Stimulated activated CD8-positive, alpha-beta memory T cell treated with anti-CD3 and anti-CD28 coated beads, Interleukin-7, amount 100 ng/mL, for 24 hours (primary cell): ENCODE data around the gene LGALS9C.
"Not testable (repeated sequence)": the region's sequence is repeated elsewhere in the genome, so short reads cannot be mapped to it uniquely, and the experiment has no call there.

Source experiments
- DNase-seq: peaks from one replicate; pipeline ENCODE4 v3.0.0-alpha.2; 2020; ENCODE audit warnings: low read depth

The LGALS9C gene

DNA sequence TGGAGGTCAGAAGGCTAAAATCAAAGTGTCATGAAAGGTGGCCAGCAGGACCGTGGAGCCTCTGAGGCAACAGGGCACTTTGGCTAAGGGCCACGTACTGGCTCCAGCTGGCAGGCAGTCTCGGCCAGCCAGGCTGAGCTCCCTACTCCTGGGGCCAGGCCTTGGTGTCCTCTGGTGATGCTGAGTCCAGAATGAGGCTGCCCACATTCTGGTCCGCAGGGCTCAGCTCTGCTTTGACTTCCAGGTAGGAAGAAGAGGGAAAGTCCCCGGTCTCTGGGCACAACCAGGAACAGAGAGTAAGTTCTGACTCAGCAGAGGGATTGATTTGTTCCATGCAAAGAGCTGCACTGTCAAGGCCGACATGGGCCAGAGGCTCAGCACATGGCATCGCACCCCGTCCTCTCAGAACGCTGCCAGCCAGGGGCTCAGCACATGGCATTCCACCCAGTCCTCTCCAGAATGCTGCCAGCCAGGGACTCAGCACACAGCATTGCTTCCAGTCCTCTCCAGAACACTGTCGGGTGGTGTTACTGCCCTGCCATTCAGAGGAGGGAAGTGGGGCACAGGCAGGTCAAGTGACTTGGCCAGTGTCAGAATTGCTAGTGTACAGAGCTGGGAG, 2.5 kb downstream of the LGALS9C start:
- DNase-seq, result not testable (repeated sequence)

DNA sequence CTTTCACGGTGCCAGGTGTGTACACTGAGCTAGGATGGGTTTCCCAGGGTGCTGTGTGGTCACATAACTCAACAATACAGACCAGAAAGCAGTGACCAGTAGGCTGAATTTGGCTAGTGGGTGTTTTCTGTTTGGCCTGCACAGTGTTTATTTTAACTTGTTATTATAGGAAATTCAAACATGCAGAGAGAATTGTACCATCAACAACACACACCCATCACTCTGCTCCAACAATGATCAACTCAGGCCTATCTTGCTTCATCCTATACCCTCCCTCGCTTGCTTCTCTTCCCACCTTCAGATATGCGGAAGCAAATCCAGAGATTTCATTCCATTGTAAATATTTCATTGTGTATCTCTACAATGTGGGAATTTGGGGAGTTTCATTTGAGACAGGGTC, 5.2 kb downstream of the LGALS9C start:
- not testable (repeated sequence) for DNase-seq

GRCh38 chr17:18485936-18486464, 9.4 kb downstream of the LGALS9C start:
- not testable (repeated sequence) for DNase-seq

GRCh38 chr17:18487633-18488032, 11.0 kb downstream of the LGALS9C start:
- not testable (repeated sequence) for DNase-seq

DNA sequence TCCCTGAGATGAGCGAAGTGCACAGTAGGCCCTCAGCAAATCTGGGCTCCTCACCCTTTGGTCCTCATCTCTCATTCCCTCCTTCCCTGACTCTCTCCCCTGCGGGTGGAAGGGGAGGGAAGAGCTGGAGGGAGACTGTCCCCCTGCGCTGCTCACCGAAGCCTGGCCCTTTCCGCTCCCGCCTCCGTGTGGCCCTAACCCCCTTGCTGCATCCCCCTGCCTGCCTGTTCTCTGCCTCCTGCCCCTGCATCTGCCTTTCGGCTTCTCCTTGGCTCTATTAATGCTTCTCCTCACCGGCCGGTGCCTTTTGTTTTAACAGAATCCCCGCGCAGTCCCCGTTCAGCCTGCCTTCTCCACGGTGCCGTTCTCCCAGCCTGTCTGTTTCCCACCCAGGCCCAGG, 12.0 kb downstream of the LGALS9C start:
- DNase-seq, result not testable (repeated sequence)

DNA sequence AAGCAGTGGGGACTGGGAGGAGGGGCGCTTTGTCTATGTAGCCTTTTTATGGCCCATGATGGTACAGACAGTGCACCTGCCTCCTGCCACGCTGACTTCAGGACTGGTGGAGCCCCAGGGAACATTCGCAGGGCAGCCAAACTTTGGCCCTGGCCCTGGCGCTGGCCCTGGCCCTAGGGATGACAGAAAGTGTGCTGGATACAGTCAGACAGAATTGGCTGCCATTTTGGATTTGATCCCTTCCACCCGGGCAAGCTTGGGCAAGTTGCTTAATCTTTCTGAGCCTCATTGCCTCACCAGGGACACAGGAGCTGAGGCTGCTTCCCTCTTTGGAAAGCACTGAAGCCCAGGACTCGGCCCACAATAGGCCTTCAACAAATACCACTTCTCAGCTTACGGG, 13.4 kb downstream of the LGALS9C start:
- not testable (repeated sequence) for DNase-seq

DNA sequence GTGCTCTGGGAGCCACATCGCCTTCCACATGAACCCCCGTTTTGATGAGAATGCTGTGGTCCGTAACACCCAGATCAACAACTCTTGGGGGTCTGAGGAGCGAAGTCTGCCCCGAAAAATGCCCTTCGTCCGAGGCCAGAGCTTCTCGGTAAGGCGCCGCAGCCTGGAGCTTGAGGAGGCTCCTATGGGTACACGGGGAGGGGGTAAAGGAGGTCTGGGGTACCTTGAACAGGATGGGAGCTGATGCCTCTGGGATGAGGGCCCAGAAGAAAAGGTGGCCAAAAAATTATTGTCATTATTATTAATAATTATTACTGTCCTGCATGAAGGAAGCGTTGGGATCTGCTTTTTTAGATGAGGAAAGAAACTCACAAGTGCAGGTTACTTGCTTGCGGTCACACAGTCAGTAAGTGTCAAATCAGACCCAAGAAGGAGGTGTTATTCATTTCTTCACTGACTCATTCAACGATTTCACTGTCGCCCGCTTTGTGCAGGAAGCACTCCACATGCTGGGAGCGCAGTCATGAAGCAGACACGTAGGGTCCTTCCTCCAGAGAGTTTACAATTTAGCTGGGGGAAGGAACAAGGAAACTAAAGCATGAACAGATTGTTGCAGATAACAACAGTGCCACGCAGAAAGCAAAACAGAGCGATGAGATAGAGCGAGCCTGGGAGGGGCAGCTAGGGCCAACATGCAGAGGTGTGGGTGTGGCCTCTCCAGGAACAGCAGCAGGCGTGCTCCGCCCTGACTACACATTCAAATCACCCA, 16.3 kb downstream of the LGALS9C start:
- not testable (repeated sequence) for DNase-seq

GRCh38 chr17:18494250-18494768, 17.7 kb downstream of the LGALS9C start:
- DNase-seq, result not testable (repeated sequence)

DNA sequence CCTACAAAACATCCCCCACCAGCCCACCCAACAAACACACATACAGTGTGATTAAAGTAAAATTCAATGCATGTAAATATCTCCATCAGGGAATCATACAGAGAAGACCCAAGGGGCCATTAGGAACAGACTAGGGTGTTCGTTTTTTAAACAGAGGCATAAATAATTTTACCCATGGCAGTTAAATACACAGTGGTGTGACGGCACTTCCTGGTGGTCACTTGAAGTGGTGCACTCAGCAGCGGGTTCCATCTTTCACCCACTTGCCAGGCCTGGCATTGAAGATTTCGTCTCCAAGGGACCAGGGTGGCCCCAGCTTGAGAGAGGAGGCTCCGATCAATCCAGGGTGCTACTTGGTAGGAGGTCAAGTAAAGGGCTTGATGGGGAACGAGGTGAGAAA, 20.5 kb downstream of the LGALS9C start:
- DNase-seq, result not testable (repeated sequence)

GRCh38 chr17:18499100-18499499, 22.5 kb downstream of the LGALS9C start:
- DNase-seq, result not testable (repeated sequence)

DNA sequence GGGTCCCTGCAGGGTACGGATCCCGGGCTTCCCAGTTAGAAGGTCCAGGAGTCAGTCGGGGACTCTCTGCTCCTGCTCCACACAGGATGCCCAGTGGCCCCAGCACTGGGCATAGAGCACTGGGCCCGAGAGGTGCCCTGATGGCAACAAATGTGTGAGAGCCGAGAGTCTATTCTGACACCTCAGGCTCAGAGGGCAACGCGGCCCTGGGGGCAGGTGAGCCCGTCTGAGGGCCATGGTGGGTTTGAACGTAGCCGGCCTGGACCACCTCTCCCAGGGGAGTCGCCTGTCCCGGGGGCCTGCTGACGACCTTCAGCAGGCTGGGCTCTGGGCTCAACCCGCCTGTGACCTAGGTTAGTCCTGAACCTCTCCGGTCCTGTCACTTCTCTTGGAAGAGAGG, 23.2 kb downstream of the LGALS9C start:
- not testable (repeated sequence) for DNase-seq

- DNase-seq, result not testable (repeated sequence)
These were observed 23.7 kb downstream of the LGALS9C start for GRCh38 chr17:18500281-18500680.

DNA sequence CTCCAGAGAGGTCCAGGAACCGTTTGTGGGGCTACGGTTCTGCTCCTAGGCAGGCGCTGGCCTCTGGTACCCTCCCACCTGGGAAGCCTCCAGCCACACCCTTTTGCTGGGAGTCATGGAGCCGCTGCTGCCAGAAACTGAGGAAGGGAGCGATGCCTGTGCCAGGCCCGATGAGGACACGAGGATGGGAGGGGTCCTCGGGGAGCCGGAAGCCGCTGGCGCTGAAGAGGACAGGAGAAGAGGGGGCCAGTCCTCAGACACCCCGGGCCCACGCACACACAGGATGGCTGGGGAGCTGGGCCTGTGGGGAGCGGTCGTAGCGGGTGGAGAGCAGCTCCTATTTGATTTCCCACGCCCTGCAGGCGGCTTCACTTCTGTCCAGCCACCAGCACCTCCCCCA, 24.2 kb downstream of the LGALS9C start:
- not testable (repeated sequence) for DNase-seq

- DNase-seq, result not testable (repeated sequence)
These were observed 26.6 kb downstream of the LGALS9C start for GRCh38 chr17:18503221-18503620.

- DNase-seq, result not testable (repeated sequence)
These were observed 31.1 kb downstream of the LGALS9C start for GRCh38 chr17:18507729-18508128.

- not testable (repeated sequence) for DNase-seq
These were observed 32.1 kb downstream of the LGALS9C start for GRCh38 chr17:18508667-18509066.

DNA sequence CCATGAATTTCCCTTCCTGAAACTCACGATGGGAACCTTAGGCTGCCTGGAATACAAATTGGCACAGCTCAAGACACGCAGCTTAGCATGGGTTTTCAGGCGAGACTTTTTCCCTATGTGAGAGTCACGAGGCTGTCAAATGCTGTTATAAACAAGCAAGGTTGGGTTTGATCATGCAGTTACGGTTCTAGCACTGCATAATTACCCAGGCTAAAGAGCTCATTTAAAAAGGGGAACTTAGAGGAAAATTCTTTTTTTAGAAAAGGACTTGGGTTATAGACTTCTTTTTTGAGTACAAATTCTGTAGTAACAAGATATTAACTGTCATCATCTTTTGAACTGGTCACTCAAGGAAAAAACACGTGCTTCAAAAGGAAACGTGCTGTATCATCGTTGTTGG, 44.5 kb downstream of the LGALS9C start:
- not testable (repeated sequence) for DNase-seq

DNA sequence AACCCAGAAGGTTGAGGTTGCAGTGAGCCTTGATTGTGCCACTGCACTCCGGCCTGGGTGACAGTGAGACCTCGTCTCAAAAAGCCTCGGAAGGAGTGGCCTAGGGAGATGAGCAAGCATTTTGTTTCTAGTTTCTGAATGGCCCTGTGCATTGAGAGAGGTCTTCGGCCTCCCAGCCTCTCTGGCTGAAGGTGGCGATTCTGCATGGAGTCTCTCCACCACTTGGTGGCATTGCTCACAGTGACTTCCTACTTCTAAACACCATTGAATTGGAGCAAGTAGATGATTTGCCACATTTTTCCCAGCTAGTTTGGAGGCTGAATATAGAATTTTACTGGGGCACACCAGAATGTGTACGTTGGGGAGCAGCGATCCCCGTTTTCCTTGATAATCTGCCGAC, 48.4 kb downstream of the LGALS9C start:
- DNase-seq, result not testable (repeated sequence)

DNA sequence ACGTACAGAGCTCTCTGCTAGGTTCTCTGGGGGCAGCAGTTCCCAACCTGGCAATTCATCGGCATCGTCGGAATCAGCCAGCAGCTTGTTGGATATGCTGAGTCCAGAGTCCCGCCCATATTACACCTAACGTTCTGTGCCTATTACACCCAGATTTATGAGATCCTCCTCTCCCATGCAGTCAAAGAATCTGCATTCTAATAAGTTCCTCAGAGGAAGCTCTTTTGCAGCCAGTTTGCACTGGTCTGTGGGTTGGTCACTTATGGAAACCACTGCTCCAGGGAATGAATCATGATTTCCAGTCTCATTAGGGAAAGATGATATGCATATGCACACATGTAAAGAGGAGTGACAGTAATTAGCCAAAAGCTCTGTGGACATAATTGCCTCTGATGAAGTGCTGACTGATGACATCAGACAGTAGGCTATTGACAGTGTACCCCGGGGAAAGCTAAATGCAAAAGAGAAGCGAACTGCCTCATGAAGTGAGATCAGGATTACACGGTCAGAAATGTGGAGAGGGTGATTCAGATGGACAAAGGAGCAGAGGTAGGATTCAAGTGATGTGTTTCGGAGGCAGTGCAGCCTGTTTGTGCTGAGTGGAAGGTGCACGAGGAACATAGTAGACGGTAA, 49.7 kb downstream of the LGALS9C start:
- DNase-seq, result not testable (repeated sequence)

DNA sequence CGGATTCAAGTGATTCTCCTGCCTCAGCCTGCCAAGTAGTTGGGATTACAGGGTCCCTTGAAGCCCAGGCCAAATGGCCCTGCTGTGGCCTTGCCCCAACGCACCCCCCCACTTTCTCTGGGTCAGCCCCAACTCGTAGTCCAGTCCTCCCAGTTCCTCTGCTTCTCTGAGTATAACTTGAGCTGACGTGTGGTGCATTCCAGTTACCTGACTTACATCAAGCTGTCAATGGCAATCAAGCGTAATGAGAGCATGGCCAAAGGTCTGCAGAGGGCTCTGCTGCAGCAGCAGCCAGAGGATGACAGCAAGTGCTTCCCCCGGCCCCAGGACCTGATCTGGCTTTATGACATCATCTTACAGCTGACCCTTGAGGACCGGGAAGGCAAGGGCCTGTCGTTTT, 50.8 kb downstream of the LGALS9C start:
- DNase-seq, result not testable (repeated sequence)

- not testable (repeated sequence) for DNase-seq
These were observed 51.8 kb downstream of the LGALS9C start for GRCh38 chr17:18528435-18528834.

- DNase-seq, result not testable (repeated sequence)
These were observed 52.4 kb downstream of the LGALS9C start for GRCh38 chr17:18528899-18529500.
